ENCODE results near the gene DHRSX. TPM values are rescaled to one million over a fixed set of nuclear protein-coding genes. Genes with fewer than 3 reads are reported as not detected.
A peak's percentile ranks its signal among the peaks of the same experiment; 100 is the strongest.

The DHRSX gene
- total and polyA plus RNA-seq, 10 of the 15 experiments (the other 5 are each of a cell fraction or from before 2014, with no cell fraction given): 1.7 to 39.5 (median 16.5) TPM

GRCh38 chrX:2521092-2521926 is 20.5 kb upstream of the DHRSX start:
- no peaks in the 10 kb centered on the region for H4K20me1 ChIP-seq (ENCODE audit: control insufficient read depth, insufficient read depth)
- ChIA-PET POLR2A (no interaction called here), CTCF (no interaction called here), SMC1A (ENCODE audit: uncharacterized antibody, unreplicated experiment) (no interaction called here), RAD21 (ENCODE audit: unreplicated experiment) (no interaction called here)
- H3K27ac ChIP-seq (ENCODE audit: control insufficient read depth, insufficient read depth): peak overlapping the region; percentile 96
- no peak overlapping the region for H3K4me3 ChIP-seq
- intact Hi-C loops (cut with micrococcal nuclease; ENCODE audit: unreplicated experiment): loop anchor here (10.0 kb wide), 1 partner anchor 173 kb away; the partner anchor contains the start of gene CD99
- DNase-seq (ENCODE audit: low read depth, low spot score) (peak; percentile 83), ATAC-seq (peak; percentile 88), FAIRE-seq (peak; percentile 69)
- peak overlapping the region; percentile 71 for H2AFZ ChIP-seq (ENCODE audit: control insufficient read depth, low read depth, low read length)
- peaks cover 31% of the 10 kb centered on the region for H3K4me1 ChIP-seq (ENCODE audit: control insufficient read depth, insufficient read depth, low read length)
- peak overlapping the region; percentile 81 for H3K4me2 ChIP-seq (ENCODE audit: control insufficient read depth, insufficient read depth)
- no peaks in the 10 kb centered on the region for H3K36me3 ChIP-seq (ENCODE audit: control insufficient read depth in 2 of 2, insufficient read depth in 2 of 2, low read length in 1 of 2)
- H3K9ac ChIP-seq (ENCODE audit: control insufficient read depth, insufficient read depth, low read length): peak overlapping the region; percentile 61
- in situ Hi-C loops (cut with MboI): loop anchor here (25.0 kb wide), 1 partner anchor 1059 kb away; the partner anchor contains the start of gene ASMTL
- WGBS (ENCODE audit: insufficient coverage, insufficient replicate concordance, low lambda C conversion rate, missing lambda C conversion rate): 4% methylated on average over 15 of the region's 15 CpGs
- TSS peak; percentile 91 for BruUV-seq (replicated peaks)
- H3K9me3 ChIP-seq (replicated peaks; ENCODE audit: control insufficient read depth, insufficient read depth, low read length): peaks cover 10% of the 10 kb centered on the region
- H3K79me2 ChIP-seq (ENCODE audit: control insufficient read depth, insufficient read depth, low read length): no peaks in the 10 kb centered on the region
- H3K27me3 ChIP-seq (replicated peaks in 1 of 2; ENCODE audit: control insufficient read depth in 2 of 2, insufficient read depth in 2 of 2, low read length in 1 of 2): no peaks in the 10 kb centered on the region
- TF ChIP-seq, protein P1, sequence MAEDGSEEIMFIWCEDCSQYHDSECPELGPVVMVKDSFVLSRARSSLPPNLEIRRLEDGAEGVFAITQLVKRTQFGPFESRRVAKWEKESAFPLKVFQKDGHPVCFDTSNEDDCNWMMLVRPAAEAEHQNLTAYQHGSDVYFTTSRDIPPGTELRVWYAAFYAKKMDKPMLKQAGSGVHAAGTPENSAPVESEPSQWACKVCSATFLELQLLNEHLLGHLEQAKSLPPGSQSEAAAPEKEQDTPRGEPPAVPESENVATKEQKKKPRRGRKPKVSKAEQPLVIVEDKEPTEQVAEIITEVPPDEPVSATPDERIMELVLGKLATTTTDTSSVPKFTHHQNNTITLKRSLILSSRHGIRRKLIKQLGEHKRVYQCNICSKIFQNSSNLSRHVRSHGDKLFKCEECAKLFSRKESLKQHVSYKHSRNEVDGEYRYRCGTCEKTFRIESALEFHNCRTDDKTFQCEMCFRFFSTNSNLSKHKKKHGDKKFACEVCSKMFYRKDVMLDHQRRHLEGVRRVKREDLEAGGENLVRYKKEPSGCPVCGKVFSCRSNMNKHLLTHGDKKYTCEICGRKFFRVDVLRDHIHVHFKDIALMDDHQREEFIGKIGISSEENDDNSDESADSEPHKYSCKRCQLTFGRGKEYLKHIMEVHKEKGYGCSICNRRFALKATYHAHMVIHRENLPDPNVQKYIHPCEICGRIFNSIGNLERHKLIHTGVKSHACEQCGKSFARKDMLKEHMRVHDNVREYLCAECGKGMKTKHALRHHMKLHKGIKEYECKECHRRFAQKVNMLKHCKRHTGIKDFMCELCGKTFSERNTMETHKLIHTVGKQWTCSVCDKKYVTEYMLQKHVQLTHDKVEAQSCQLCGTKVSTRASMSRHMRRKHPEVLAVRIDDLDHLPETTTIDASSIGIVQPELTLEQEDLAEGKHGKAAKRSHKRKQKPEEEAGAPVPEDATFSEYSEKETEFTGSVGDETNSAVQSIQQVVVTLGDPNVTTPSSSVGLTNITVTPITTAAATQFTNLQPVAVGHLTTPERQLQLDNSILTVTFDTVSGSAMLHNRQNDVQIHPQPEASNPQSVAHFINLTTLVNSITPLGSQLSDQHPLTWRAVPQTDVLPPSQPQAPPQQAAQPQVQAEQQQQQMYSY (CRISPR knock-in tag; IDR thresholded peaks at IDR 0.05): no peak
- TF ChIP-seq RELA (IDR thresholded peaks at IDR 0.05; ENCODE audit: borderline replicate concordance, partially characterized antibody) (peak; percentile 83), BCL11A (IDR thresholded peaks at IDR 0.05; ENCODE audit: low read depth, low read length) (peak; percentile 98), POLR2AphosphoS2 (IDR thresholded peaks at IDR 0.05; ENCODE audit: low read depth, low read length) (no peak), TAF1 (IDR thresholded peaks at IDR 0.05; ENCODE audit: borderline replicate concordance, low read depth, low read length) (no peak), JUND (IDR thresholded peaks at IDR 0.05; ENCODE audit: low read depth, low read length) (no peak), SPI1 (IDR thresholded peaks at IDR 0.05; ENCODE audit: borderline replicate concordance, insufficient read depth, low read depth, low read length) (peak; percentile 100), USF2 (IDR thresholded peaks at IDR 0.05; ENCODE audit: borderline replicate concordance, low read depth, low read length) (no peak), ZZZ3 (IDR thresholded peaks at IDR 0.05; ENCODE audit: control insufficient read depth, insufficient read length, low read depth) (no peak), ESRRA (IDR thresholded peaks at IDR 0.05; ENCODE audit: low read length) (no peak), BCL3 (IDR thresholded peaks at IDR 0.05; ENCODE audit: borderline replicate concordance, insufficient read depth, low read depth, low read length, poor library complexity, severe bottlenecking) (peak; percentile 84), HDAC2 (IDR thresholded peaks at IDR 0.05) (no peak)
- TF ChIP-seq, protein P2, sequence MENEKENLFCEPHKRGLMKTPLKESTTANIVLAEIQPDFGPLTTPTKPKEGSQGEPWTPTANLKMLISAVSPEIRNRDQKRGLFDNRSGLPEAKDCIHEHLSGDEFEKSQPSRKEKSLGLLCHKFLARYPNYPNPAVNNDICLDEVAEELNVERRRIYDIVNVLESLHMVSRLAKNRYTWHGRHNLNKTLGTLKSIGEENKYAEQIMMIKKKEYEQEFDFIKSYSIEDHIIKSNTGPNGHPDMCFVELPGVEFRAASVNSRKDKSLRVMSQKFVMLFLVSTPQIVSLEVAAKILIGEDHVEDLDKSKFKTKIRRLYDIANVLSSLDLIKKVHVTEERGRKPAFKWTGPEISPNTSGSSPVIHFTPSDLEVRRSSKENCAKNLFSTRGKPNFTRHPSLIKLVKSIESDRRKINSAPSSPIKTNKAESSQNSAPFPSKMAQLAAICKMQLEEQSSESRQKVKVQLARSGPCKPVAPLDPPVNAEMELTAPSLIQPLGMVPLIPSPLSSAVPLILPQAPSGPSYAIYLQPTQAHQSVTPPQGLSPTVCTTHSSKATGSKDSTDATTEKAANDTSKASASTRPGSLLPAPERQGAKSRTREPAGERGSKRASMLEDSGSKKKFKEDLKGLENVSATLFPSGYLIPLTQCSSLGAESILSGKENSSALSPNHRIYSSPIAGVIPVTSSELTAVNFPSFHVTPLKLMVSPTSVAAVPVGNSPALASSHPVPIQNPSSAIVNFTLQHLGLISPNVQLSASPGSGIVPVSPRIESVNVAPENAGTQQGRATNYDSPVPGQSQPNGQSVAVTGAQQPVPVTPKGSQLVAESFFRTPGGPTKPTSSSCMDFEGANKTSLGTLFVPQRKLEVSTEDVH (IDR thresholded peaks at IDR 0.05; ENCODE audit: low read depth, partially characterized antibody): no peak
